HAP-1 (cell line): ENCODE measurements around the gene ATAD2B.

Experiments used
- DNase-seq, 2 experiments: peaks; one replicate each; pipeline ENCODE4 v3.0.0-alpha.2; 2016 to 2020; ENCODE audit warnings: low spot score in 2 of 2
- H3K27me3 ChIP-seq: fragments of 250-450 bp; sonication (Bioruptor Pico); 2 replicates; pipeline ENCODE4 v1.5.1; 2020; ENCODE audit warnings: low read depth, mild to moderate bottlenecking, moderate library complexity
- H3K36me3 ChIP-seq: fragments of 250-450 bp; sonication (Bioruptor Pico); replicated peaks from 2 replicates; pipeline ENCODE4 v1.5.1; 2020; ENCODE audit warnings: mild to moderate bottlenecking
- H3K4me1 ChIP-seq: fragments of 250-450 bp; sonication (Bioruptor Pico); 2 replicates; pipeline ENCODE4 v1.5.1; 2020; ENCODE audit warnings: mild to moderate bottlenecking
- H3K4me3 ChIP-seq: fragments of 250-450 bp; sonication (Bioruptor Pico); 2 replicates; pipeline ENCODE4 v1.5.1; 2020; ENCODE audit warnings: mild to moderate bottlenecking, moderate library complexity
- H3K9me3 ChIP-seq: fragments of 250-450 bp; sonication (Bioruptor Pico); 2 replicates; pipeline ENCODE4 v1.5.1; 2020; ENCODE audit warnings: mild to moderate bottlenecking, moderate library complexity
- in situ Hi-C: fragments of 300-500 bp; cut with MboI; formaldehyde crosslinking; loops from 3 replicates; pipeline ENCODE4 v1.14.3; 2020; ENCODE audit warnings: low sequenced_read_pairs, inconsistent platforms, mixed read lengths

Gene ATAD2B

DNA sequence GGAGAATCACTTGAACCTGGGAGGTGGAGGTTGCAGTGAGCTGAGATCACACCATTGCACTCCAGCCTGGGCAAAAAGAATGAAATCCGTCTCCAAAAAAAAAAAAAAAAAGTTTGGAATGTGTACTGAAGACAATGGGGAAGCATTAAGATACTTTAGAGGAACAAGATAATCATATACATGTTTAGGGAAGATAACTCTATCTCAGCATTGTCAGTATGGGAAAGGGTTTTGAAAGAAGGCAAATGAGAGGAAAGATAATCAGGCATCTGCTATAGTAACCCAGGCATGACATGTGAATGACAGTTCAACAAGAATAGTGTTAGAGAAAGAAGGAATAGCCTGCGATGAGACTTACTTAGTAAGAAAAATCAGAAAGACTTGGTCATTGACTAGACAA is 112.0 kb downstream of the ATAD2B start:
- in situ Hi-C loops, result no loop called here
- no peak overlapping the region for H3K4me3 ChIP-seq
- H3K4me1 ChIP-seq, result no peaks in the 10 kb centered on the region
- no peaks in the 10 kb centered on the region; the same call in 1 of the 2 replicates for H3K36me3 ChIP-seq
- DNase-seq, result no peak
- H3K27me3 ChIP-seq, result no peaks in the 10 kb centered on the region
- H3K9me3 ChIP-seq, result no peaks in the 10 kb centered on the region

GRCh38 chr2:23813438-23813837 is 113.5 kb downstream of the ATAD2B start:
- DNase-seq, result no peak
- Histone ChIP-seq H3K4me1 (no peaks in the 10 kb centered on the region), H3K9me3 (no peaks in the 10 kb centered on the region), H3K36me3 (no peaks in the 10 kb centered on the region; the same call in 1 of the 2 replicates), H3K4me3 (no peak overlapping the region), H3K27me3 (no peaks in the 10 kb centered on the region)
- in situ Hi-C loops, result no loop called here

DNA sequence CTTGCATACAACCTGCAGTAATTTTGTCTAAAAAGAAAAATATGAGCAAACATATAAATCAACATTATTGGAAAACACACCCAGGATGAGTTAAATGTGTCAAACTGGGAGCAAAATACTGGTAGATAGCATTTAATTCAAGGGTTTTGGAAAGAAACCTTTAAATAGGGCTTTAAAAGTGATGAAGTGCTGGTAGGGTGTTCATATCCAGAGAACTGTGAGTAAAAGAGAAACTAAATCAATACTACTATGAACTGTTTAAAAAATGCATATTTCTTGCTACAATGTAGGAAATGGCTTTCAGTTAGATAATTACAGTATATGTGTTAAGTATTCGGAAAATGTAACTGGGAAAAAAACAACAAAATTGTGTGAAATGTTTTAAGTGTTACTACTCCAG is 117.8 kb downstream of the ATAD2B start:
- no peaks in the 10 kb centered on the region for H3K9me3 ChIP-seq
- in situ Hi-C loops, result no loop called here
- H3K4me3 ChIP-seq, result no peak overlapping the region
- no peaks in the 10 kb centered on the region for H3K27me3 ChIP-seq
- no peak for DNase-seq
- H3K36me3 ChIP-seq, result no peaks in the 10 kb centered on the region; the same call in 1 of the 2 replicates
- H3K4me1 ChIP-seq, result no peaks in the 10 kb centered on the region

- no peak for DNase-seq
- H3K36me3 ChIP-seq, result no peaks in the 10 kb centered on the region; the same call in 1 of the 2 replicates
- no peak overlapping the region for H3K4me3 ChIP-seq
- H3K4me1 ChIP-seq, result no peaks in the 10 kb centered on the region
- no peaks in the 10 kb centered on the region for H3K27me3 ChIP-seq
- no peaks in the 10 kb centered on the region for H3K9me3 ChIP-seq
- in situ Hi-C loops, result no loop called here
These were observed 120.2 kb downstream of the ATAD2B start for GRCh38 chr2:23806665-23807249.

GRCh38 chr2:23806201-23806600 is 120.7 kb downstream of the ATAD2B start:
- no peaks in the 10 kb centered on the region for H3K4me1 ChIP-seq
- in situ Hi-C loops, result no loop called here

DNA sequence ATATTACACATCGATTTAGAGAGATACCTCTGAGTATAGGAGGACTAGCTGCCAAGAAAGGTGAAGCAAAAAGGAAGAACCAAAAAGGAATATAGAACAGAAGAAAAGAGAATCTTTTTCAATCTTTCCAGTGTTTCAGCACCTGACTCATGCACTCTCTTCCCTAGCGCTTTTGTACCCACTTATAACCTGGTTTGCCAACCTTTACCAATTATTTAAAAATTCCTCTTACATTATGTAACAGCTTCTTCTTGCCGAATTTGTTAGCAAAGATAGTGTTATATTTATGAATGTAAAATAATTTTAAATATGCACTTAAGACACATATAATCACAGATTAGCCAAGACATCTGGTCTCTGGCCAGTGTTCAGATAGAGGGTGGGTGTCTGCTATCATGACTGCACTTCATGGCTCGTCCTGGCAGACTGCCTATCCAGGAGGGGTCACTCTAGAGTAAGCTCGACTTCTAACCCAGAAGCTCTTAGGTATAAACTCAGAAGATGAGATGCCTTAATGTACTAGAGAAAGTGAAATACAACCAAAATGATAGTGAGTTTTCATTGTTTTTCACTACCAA is 122.9 kb downstream of the ATAD2B start:
- Histone ChIP-seq H3K27me3 (no peaks in the 10 kb centered on the region), H3K4me3 (no peak overlapping the region), H3K36me3 (no peaks in the 10 kb centered on the region), H3K4me1 (no peaks in the 10 kb centered on the region), H3K9me3 (no peaks in the 10 kb centered on the region)
- DNase-seq, result peak in 1 of 2 experiments; percentile 62
- in situ Hi-C loops, result no loop called here

More at GRCh38 chr2:23806201-23806600, 120.7 kb downstream of the ATAD2B start:
- no peaks in the 10 kb centered on the region; the same call in 1 of the 2 replicates for H3K36me3 ChIP-seq
- H3K4me3 ChIP-seq, result no peak overlapping the region
- no peak for DNase-seq
- no peaks in the 10 kb centered on the region for H3K27me3 ChIP-seq
- H3K9me3 ChIP-seq, result no peaks in the 10 kb centered on the region

- Histone ChIP-seq H3K36me3 (no peaks in the 10 kb centered on the region), H3K9me3 (no peaks in the 10 kb centered on the region), H3K27me3 (no peaks in the 10 kb centered on the region), H3K4me1 (no peaks in the 10 kb centered on the region), H3K4me3 (no peak overlapping the region)
- DNase-seq, result no peak
- in situ Hi-C loops, result no loop called here
These were observed 123.5 kb downstream of the ATAD2B start for GRCh38 chr2:23803264-23803964.

DNA sequence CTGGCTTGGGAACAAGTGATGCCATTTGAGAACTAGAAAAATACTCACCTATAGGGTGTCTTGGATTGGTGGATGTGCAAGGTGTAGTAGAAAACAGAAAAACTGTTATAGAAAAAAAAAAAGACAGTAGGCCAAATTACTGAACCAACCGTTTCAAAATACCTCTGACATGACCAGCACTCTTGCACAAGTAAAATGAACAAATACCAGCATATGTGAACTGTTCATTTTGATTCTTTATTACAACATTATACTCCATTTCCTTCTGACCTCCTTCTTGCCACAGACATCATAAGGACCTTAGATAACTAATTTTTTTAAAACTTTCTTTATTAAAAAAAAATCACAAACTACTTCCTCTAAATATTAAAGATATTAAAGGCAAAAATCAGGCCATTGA is 125.5 kb downstream of the ATAD2B start:
- in situ Hi-C loops, result no loop called here
- no peak for DNase-seq

GRCh38 chr2:23794234-23794633 is 132.7 kb downstream of the ATAD2B start:
- no peaks in the 10 kb centered on the region for H3K27me3 ChIP-seq
- no peak for DNase-seq
- peaks cover 7% of the 10 kb centered on the region for H3K4me1 ChIP-seq
- no peaks in the 10 kb centered on the region for H3K36me3 ChIP-seq
- no peaks in the 10 kb centered on the region for H3K9me3 ChIP-seq
- in situ Hi-C loops, result no loop called here
- H3K4me3 ChIP-seq, result no peak overlapping the region

More for the DNA sequence above, 125.5 kb downstream of the ATAD2B start:
- H3K36me3 ChIP-seq, result no peaks in the 10 kb centered on the region
- H3K9me3 ChIP-seq, result no peaks in the 10 kb centered on the region
- no peak overlapping the region for H3K4me3 ChIP-seq
- H3K4me1 ChIP-seq, result no peaks in the 10 kb centered on the region
- no peaks in the 10 kb centered on the region for H3K27me3 ChIP-seq

DNA sequence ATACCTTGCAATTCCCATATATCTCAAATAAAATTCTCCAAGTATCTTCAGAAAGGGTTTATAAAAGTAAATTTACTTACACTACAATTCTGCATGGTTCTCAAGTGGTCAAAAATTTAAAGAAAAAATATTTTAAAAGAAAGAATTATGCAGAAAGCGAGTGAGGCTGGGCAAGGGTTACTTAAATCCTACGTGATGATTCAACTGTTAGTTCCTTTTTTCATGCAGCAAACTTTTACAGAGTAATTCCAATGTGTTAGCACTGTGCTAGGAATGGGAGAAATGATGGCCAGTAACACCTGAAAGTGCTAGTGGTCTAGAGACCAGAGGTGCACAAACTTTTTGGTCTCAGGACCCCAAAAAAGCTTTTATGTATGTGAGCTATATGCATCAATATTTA is 133.4 kb downstream of the ATAD2B start:
- Histone ChIP-seq H3K27me3 (no peaks in the 10 kb centered on the region), H3K9me3 (no peaks in the 10 kb centered on the region), H3K4me1 (peaks cover 7% of the 10 kb centered on the region), H3K36me3 (no peaks in the 10 kb centered on the region), H3K4me3 (no peak overlapping the region)
- in situ Hi-C loops, result no loop called here
- DNase-seq, result no peak

GRCh38 chr2:23791030-23791429 is 135.9 kb downstream of the ATAD2B start:
- H3K36me3 ChIP-seq, result no peaks in the 10 kb centered on the region
- H3K4me1 ChIP-seq, result peaks cover 7% of the 10 kb centered on the region
- in situ Hi-C loops, result no loop called here
- no peak overlapping the region for H3K4me3 ChIP-seq
- peak in 1 of 2 experiments; percentile 14 for DNase-seq
- no peaks in the 10 kb centered on the region for H3K27me3 ChIP-seq
- no peaks in the 10 kb centered on the region for H3K9me3 ChIP-seq

DNA sequence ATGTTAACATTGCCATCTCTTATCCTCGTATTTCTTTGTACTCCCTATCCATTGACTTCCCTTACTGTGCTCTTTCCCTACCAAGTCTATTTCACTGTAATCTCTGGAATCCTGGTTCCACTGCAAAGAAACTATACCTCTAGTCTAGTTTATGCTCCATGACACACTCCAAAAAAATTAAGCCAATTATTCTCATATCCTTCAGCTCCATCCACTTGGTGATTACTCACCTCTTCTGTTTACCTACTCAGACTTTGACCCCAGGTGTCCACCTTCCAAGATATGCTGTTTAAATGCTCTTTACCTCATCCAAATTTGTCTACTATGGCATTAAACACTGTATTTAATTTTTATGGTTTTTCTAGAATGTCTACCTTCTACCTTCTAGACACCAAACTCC is 137.9 kb downstream of the ATAD2B start:
- in situ Hi-C loops, result no loop called here
- peaks cover 7% of the 10 kb centered on the region for H3K4me1 ChIP-seq

GRCh38 chr2:23788100-23788499 is 138.8 kb downstream of the ATAD2B start:
- Histone ChIP-seq H3K27me3 (no peaks in the 10 kb centered on the region), H3K4me1 (peaks cover 7% of the 10 kb centered on the region), H3K9me3 (no peaks in the 10 kb centered on the region), H3K36me3 (no peaks in the 10 kb centered on the region), H3K4me3 (no peak overlapping the region)
- no peak for DNase-seq
- in situ Hi-C loops, result no loop called here

More for the DNA sequence above, 137.9 kb downstream of the ATAD2B start:
- Histone ChIP-seq H3K27me3 (no peaks in the 10 kb centered on the region), H3K4me3 (no peak overlapping the region), H3K36me3 (no peaks in the 10 kb centered on the region), H3K9me3 (no peaks in the 10 kb centered on the region)
- DNase-seq, result no peak

DNA sequence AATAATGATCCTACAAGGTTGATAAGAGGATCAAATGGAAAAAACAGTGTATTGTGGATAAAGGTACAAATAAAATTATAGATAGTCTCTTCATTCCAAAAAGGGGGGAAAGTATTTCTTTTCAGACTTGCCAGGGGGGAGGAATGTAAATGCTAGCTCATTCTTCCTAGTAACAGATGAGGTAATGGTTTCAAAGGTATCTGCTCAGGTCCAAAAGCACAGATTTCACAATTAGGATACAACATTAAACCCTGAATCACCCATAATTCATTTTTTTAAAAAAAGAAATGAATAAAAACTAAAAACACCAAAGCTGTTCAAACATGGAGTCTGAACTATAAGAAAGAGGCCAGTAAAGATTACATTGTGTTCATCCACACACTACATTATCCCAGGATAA is 142.0 kb downstream of the ATAD2B start:
- H3K27me3 ChIP-seq, result no peaks in the 10 kb centered on the region
- H3K9me3 ChIP-seq, result no peaks in the 10 kb centered on the region
- no peak for DNase-seq
- peaks cover 8% of the 10 kb centered on the region for H3K4me1 ChIP-seq
- no peaks in the 10 kb centered on the region for H3K36me3 ChIP-seq
- in situ Hi-C loops, result no loop called here
- no peak overlapping the region for H3K4me3 ChIP-seq
